Stomach smooth muscle (tissue), 2 donors: ENCODE data around the gene OR4D5.

Source experiments
- H3K27ac ChIP-seq: one replicate; pipeline ENCODE4 v1.7.0; 2013; ENCODE audit warnings: mild to moderate bottlenecking, low read length, inconsistent platforms
- H3K27me3 ChIP-seq, 2 donors: one replicate each; pipeline ENCODE4 v1.7.0; 2013; ENCODE audit warnings: low read length in 2 of 2; ENCODE audit not compliant: insufficient read depth in 2 of 2, control insufficient read depth in 1 of 2
- H3K36me3 ChIP-seq, 2 donors: one replicate each; pipeline ENCODE4 v1.7.0; 2013; ENCODE audit warnings: low read length in 2 of 2; ENCODE audit not compliant: control insufficient read depth in 2 of 2, insufficient read depth in 2 of 2
- H3K4me1 ChIP-seq: one replicate; pipeline ENCODE4 v1.7.0; 2013; ENCODE audit warnings: low read length; ENCODE audit not compliant: control insufficient read depth, insufficient read depth
- H3K4me3 ChIP-seq, 2 donors: one replicate each; pipeline ENCODE4 v1.7.0; 2013; ENCODE audit warnings: low read length in 2 of 2
- H3K9ac ChIP-seq, 2 donors: one replicate each; pipeline ENCODE4 v1.7.0; 2013; ENCODE audit warnings: low read length in 2 of 2, mild to moderate bottlenecking in 1 of 2
- H3K9me3 ChIP-seq, 2 donors: one replicate each; pipeline ENCODE4 v1.7.0; 2013; ENCODE audit warnings: low read length in 2 of 2; ENCODE audit not compliant: control insufficient read depth in 2 of 2
- donor health status: healthy.
- donor health status: Pancreatic carcinoma.

The OR4D5 gene

GRCh38 chr11:123939317-123939716 lies at the start of gene OR4D5:
TSS of gene OR4D5 (plus strand) at chr11:123939617. CDS start at chr11:123939617, 0 bp downstream.
- no peaks in the 10 kb centered on the region for H3K4me1 ChIP-seq
- no peak within 1 kb of the TSS for H3K4me3 ChIP-seq
- H3K27ac ChIP-seq = no peak within 1 kb of the TSS
- H3K9me3 ChIP-seq = no peaks in the 10 kb centered on the region
- no peaks in the 10 kb centered on the region for H3K27me3 ChIP-seq
- no peaks in the 10 kb centered on the region for H3K36me3 ChIP-seq
- no peak within 1 kb of the TSS for H3K9ac ChIP-seq

DNA sequence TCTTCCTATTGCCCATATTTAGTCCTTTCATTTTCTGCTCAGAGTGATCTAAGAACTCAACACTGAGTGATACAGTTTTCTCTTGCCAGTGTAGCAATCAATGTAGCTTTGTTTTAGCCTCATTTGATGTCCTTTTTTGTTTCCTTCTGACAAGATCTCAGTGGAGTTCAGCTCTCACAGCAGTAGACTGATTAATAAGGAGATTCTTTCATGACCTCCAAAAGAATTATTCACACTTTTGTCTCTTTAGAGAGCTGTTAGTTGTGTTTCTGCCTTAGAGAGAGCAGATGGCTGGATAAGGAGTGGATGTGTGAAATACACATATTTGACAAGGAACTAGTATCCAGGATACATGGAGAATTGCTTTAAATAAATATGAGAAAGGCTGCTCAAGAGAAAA lies 47.4 kb upstream of the OR4D5 start:
- H3K4me3 ChIP-seq = no peak overlapping the region
- H3K27me3 ChIP-seq = no peaks in the 10 kb centered on the region
- H3K36me3 ChIP-seq = no peaks in the 10 kb centered on the region
- no peak overlapping the region for H3K27ac ChIP-seq
- H3K9me3 ChIP-seq = no peaks in the 10 kb centered on the region
- H3K4me1 ChIP-seq = no peaks in the 10 kb centered on the region
- H3K9ac ChIP-seq = no peak overlapping the region

- Histone ChIP-seq H3K27me3 (no peaks in the 10 kb centered on the region), H3K36me3 (no peaks in the 10 kb centered on the region), H3K4me3 (no peak overlapping the region), H3K27ac (no peak overlapping the region), H3K4me1 (no peaks in the 10 kb centered on the region), H3K9me3 (no peaks in the 10 kb centered on the region), H3K9ac (no peak overlapping the region)
Observed at GRCh38 chr11:123899792-123900191, 39.6 kb upstream of the OR4D5 start.

GRCh38 chr11:123901867-123902266 lies 37.5 kb upstream of the OR4D5 start, which contains the start of gene OR8D4:
TSS of gene OR8D4 (plus strand) at chr11:123902167. CDS start at chr11:123906432, 4,265 bp downstream.
- no peak within 1 kb of the TSS for H3K9ac ChIP-seq
- no peak within 1 kb of the TSS for H3K27ac ChIP-seq
- H3K4me3 ChIP-seq = no peak within 1 kb of the TSS
- no peaks in the 10 kb centered on the region for H3K9me3 ChIP-seq
- no peaks in the 10 kb centered on the region for H3K27me3 ChIP-seq
- H3K4me1 ChIP-seq = no peaks in the 10 kb centered on the region
- no peaks in the 10 kb centered on the region for H3K36me3 ChIP-seq

DNA sequence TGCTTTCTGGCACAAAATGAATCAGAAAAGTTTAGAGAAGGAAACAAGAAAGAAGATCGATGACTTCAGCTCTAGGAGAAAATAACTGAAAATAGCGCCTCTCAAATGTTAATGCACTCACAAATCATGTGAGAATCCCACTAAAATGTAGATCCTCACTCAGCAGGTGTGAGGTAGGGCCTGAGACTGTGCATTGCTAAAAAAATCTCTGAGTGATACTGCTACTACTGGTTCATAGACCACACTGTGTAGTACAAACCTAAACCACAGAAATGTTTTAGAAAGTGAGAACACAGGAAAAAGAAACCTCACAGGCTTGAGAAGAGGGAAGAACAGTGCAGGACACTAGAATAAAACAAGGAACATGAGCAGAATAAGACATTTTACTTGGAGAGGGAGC lies 35.5 kb upstream of the OR4D5 start:
- Histone ChIP-seq H3K27me3 (no peaks in the 10 kb centered on the region), H3K4me1 (no peaks in the 10 kb centered on the region), H3K36me3 (no peaks in the 10 kb centered on the region), H3K27ac (no peak overlapping the region), H3K9me3 (no peaks in the 10 kb centered on the region), H3K9ac (no peak overlapping the region), H3K4me3 (no peak overlapping the region)

DNA sequence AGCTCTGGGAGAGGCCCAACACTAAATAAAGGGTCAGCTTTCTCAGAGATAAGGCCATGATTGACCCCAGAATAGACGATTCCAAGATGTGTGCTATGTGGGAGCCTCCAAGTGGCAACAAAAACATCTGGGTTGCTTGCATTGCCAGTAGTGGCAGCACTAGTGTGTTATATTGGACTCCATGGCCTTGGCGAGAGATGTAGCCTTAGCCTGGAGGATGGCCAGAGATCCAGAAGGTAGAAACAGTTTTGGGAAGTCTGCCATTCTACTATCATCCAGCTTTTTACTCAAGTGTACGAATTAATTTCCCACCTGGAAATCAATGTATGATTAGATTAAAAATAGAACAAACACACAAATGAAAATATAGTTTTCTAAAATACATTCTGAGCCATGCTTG lies 34.5 kb upstream of the OR4D5 start:
- no peaks in the 10 kb centered on the region for H3K4me1 ChIP-seq
- H3K36me3 ChIP-seq = no peaks in the 10 kb centered on the region
- H3K27me3 ChIP-seq = no peaks in the 10 kb centered on the region
- H3K27ac ChIP-seq = no peak overlapping the region
- H3K4me3 ChIP-seq = no peak overlapping the region
- H3K9me3 ChIP-seq = no peaks in the 10 kb centered on the region
- no peak overlapping the region for H3K9ac ChIP-seq

- H3K4me3 ChIP-seq = no peak overlapping the region
Observed at GRCh38 chr11:123905826-123906225, 33.6 kb upstream of the OR4D5 start.

DNA sequence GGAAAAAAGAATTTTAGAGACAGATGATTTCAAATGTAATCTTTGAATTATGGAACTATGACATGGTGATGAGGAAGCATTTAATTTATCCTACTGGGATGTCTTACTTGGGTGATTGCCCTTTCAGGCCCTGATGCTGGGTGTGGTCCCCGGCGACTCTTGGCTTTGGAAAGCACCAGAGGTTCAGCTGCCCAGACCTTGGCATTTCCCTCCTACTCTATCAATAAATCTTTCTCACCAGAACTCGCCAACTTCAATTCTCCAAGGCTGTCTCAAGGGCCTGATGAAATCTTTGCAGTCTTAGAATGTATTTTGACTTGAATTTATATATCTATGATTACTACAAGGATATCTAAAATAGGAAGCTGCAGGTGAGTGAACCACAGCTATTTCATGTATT lies 18.5 kb upstream of the OR4D5 start:
- H3K4me1 ChIP-seq = no peaks in the 10 kb centered on the region

More at GRCh38 chr11:123905826-123906225, 33.6 kb upstream of the OR4D5 start:
- no peaks in the 10 kb centered on the region for H3K27me3 ChIP-seq
- H3K4me1 ChIP-seq = no peaks in the 10 kb centered on the region
- no peak overlapping the region for H3K9ac ChIP-seq
- H3K27ac ChIP-seq = no peak overlapping the region
- H3K9me3 ChIP-seq = no peaks in the 10 kb centered on the region
- H3K36me3 ChIP-seq = no peaks in the 10 kb centered on the region

GRCh38 chr11:123924027-123924426 lies 15.4 kb upstream of the OR4D5 start:
- H3K27ac ChIP-seq = no peak overlapping the region
- no peaks in the 10 kb centered on the region for H3K27me3 ChIP-seq
- no peak overlapping the region for H3K9ac ChIP-seq
- no peaks in the 10 kb centered on the region for H3K9me3 ChIP-seq
- H3K36me3 ChIP-seq = no peaks in the 10 kb centered on the region
- H3K4me1 ChIP-seq = no peaks in the 10 kb centered on the region
- no peak overlapping the region for H3K4me3 ChIP-seq

More for the DNA sequence above, 18.5 kb upstream of the OR4D5 start:
- Histone ChIP-seq H3K36me3 (no peaks in the 10 kb centered on the region), H3K27me3 (no peaks in the 10 kb centered on the region), H3K9ac (no peak overlapping the region), H3K9me3 (no peaks in the 10 kb centered on the region), H3K27ac (no peak overlapping the region), H3K4me3 (no peak overlapping the region)

DNA sequence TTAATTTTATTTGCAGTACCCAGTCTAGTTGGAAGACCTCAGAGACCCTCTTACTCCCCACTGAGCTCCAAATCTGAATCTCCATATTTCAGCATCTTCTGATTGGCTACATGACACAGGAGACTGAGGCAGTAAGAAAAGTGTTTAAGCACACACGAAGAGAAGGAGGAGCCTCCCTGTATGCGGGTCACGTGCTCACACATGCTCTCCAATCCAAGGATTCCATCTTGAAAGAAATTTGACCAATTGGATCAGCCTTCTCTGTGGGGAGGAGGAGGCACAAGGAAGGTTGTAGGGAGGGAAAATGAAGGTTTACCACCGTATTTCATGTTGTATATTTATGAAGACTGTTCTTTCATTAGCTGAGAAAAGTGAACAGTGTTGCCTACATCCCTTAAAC lies 3.0 kb downstream of the OR4D5 start:
- H3K27ac ChIP-seq = no peak overlapping the region
- H3K4me1 ChIP-seq = no peaks in the 10 kb centered on the region
- no peaks in the 10 kb centered on the region for H3K36me3 ChIP-seq
- no peaks in the 10 kb centered on the region for H3K9me3 ChIP-seq
- no peak overlapping the region for H3K4me3 ChIP-seq
- no peak overlapping the region for H3K9ac ChIP-seq
- no peaks in the 10 kb centered on the region for H3K27me3 ChIP-seq

- Histone ChIP-seq H3K9me3 (no peaks in the 10 kb centered on the region), H3K4me1 (no peaks in the 10 kb centered on the region), H3K27me3 (no peaks in the 10 kb centered on the region), H3K9ac (no peak within 1 kb of the TSS), H3K27ac (no peak within 1 kb of the TSS), H3K4me3 (no peak within 1 kb of the TSS), H3K36me3 (no peaks in the 10 kb centered on the region)
Observed at GRCh38 chr11:123943738-123944137, 4.3 kb downstream of the OR4D5 start, which contains the start of gene OR6T1. TSS of gene OR6T1 (minus strand) at chr11:123943838. CDS start at chr11:123943838, 0 bp downstream.
